GM18861 (cell line): Measurements from ENCODE around the gene SLC8A2.

ENCODE experiments used
- ATAC-seq: cut with Tn5 transposase; IDR thresholded peaks from one replicate; pipeline ENCODE4 v1.9.1; 2021; ENCODE audit not compliant: unreplicated experiment

Gene SLC8A2

DNA sequence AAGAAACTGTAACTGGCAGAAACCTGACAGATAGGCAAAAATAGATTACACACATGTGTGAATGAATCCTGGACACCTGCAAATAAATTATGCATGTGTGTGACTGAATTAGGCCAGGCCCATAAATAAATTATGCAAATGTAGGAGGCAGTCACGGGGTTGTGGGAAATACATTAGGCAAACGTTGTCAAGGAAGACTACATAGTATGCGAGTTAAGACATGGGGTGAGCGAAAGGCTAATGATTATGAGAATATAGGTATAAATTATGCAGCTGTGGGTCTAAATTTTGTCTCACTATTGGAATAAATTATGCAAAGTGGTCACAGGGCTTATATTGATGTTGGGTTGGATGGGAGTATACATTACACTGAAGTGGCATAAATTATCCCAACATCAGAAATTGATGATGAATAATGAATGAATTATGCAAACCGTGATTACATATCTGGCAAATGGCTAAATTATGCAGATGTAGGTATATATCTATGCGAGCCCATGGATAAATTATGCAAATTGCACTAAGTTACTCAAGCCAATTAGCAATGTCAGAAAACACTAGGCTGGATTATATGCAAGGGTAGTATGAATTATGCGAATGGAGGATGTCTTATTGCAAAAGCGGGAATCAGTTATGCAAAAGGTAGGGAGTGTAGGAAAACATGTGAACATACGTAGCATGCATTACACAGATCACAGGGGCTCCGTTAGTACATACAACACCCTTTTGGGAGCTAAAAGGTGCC is 6.8 kb downstream of the SLC8A2 start:
- no peak for ATAC-seq

DNA sequence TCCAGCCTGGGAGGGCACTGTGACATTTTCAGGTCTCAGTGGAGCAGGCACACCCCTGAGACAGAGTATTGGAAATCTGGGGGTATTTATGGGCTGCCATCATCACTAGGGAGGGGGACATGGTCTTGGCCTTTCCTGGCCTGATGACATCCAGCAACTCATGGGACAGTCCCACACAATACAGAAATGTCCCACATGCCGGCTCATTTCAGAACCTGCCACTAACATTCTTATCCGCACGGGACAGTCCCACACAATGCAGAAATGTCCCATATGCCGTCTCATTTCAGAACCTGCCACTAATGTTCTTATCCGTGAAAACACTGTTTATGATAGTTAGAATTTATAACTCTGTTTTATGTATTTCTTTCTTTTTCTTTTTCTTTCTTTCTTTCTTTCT is 9.8 kb downstream of the SLC8A2 start:
- no peak for ATAC-seq

DNA sequence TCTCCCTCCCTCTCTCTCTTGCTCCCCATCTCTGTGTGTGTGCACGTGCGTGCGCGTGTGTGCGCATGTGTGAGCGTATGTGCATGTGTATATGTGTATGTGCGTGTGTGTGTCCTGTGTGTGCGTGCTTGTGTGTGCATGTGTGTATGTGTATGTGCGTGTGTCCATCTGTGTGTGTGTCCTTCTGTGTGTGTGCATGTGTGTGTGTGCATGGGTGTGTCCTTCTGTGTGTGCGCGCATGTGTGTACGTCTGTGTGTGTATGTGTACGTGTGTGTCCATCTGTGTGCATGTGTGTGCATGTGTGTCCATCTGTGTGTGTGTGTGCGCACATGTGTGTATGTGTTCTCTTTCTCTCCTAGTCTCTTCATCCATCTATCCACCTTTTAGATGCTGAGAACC is 12.2 kb downstream of the SLC8A2 start:
- ATAC-seq, result no peak

DNA sequence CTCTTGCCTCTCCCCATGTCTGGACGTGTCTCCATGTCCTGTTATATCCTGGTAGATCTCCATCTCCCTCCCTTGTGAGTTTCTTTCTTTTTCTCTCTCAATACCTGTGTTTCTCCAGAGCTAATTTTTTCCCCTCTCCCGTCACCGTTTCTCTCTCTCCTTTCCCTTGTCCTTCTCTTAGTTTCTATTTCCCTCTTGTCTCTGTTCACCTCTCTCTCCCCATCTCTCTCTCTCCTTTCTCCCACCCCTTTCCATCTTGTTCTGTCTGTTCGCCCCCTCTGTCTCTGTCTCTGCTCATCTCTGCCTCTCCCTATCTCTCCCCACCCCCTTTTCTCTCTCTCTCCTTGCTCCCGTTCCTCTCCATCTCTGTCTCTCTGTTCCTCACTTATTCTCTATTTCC is 13.0 kb downstream of the SLC8A2 start:
- no peak for ATAC-seq

DNA sequence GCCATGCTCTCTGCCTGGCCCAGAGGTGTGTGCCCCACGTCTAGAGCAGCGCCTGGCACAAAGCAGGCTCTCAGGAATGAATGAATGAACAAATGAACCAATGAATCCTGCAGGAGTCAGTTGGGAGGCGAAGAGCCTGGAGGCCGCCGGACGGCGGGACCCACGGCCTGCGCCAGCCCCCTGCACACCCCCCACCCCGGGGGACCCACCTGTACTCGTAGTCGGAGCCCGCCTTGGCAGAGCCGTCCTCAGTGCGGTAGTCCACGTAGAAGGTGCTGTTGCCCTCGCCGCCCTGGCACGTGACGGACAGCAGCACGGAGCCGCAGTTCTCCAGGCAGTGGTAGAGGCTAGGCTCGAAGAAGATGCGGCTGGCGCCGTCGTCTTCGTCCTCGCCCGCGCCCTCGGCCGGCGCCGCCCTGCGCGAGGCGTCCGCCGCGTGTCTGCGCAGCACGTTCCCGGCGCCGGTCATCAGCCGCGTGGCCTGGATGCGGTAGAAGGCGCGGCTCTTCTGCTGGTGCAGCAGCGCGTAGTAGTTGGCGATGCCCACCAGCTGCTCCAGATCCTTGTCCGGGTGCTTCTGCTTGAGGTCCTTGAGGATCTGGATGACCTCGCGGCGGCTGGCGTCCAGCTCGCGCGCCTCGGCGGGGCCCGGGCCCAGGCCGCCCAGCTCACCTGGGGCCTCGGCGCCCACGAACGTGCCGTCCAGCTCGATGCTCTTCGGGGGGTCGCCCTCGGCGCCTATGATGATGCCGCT is 14.8 kb downstream of the SLC8A2 start:
- ATAC-seq, result no peak

DNA sequence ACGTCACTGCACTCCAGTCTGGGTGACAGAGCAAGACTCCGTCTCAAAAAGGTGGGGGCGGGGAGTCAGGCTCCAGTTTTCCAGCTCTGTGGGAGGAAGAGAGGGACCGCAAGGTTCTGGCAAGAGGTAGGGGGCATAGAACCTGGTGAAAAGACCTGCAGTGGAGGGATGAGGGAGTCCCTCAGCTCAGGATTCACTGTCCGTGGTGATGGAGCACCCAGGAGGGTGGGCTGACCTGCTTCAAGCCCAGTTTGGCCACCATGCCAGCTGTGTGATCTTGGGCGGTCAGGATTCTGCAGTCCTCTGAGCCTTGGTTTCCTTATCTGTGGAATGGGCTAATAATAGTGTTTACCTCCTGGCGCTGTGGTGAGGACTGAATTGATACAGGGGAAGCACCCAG is 21.2 kb downstream of the SLC8A2 start:
- ATAC-seq, result no peak

DNA sequence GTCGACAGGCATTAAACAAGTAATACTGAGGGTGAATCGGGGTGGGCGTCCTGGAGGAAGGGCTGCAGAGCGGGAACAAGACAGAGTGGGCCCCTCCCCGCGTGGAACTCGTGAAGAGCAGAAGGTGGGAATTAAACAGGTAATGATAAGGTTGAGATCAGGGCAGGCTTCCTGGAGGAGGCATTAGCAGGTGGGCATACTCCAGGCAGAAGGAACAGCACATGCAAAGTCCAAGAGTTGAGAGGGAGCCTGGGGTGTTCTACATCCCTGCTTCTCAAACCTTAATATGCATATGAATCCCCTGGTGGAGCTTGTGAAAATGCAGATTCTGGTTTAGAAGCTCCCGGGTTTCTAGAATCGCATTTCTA is 23.3 kb downstream of the SLC8A2 start:
- no peak for ATAC-seq

DNA sequence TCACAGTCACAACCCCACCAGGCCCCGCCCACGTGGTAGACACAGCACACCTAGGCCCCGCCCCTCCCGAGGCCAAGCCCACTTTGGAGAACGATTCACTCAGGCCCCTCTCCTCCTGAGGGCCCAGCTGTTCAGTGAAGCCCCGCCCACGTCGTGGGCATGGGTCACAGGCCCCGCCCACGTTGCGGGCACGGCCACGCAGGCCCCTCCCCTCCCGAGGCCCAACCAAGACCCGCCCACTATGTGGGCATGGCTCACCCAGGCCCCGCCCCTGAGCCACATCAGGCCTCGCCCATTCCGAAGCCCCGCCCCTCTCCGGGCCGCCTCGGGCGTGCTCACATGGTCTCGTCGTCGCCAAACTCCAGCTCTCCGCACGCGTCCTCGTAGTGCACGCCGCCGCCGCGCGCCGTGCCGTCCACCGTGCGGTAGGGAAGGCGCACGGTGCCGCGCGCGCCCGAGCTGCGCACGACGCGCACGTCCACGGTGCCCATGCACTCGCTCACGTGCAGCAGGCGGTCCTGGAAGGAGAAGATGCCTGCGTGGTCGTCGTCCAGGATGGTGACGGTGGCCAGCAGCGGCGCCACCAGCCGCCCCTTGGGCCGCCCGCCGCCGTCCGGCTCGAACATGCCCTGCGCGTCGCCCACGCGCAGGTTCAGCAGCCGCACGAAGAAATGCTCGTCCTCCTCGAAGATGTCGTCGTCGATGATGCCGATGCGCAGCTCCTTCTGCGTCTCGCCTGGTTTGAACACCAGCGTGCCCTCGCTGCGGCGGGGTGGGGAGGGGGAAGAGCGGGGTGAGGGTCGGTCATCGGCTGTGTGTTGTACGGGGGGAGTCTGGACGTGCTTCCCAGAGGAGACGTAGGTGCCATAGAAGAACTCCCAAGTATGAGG is 24.0 kb downstream of the SLC8A2 start:
- ATAC-seq, result no peak

DNA sequence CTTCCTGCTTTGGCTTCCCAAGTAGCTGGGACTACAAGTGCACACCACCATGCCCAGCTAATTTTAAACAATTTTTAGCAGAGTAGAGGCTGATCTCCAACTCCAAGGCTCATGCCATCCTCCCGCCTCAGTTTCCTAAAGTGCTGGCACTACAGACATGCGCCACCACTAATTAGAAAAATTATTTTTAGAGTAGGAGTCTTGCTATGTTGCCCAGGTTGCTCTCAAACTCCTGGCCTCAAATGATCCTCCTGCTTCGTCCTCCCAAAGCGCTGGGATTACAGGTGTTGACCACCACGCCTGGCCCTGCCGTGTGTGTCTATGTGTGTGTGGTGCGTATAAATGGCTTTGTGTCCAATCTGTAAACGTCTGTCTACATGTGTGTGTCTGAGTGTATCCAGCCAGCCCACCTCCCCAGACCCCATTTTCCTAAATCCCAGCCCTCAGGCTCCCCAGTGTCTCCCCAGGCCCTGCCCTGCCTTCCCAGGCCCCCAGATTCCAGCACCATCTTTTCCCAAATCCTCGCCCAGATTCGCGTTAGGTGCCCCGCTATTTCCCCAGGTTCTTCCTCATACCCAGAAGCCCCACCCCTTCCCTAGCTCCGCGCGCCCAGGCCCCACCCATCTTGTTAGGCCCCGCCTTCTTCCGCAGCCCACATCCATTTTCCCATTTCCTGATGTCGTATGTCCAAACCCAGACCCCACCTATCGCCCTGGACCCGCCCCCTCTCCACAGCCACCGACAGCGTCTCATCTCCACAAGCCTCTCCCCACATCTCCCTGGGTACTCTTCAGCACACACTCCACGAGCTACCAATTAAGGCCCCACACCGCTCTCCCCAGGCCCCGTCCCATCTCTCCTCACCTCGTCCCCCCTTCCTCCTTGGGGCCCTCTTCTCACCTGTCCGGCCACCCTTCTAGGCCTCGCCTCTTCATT is 24.9 kb downstream of the SLC8A2 start:
- no peak for ATAC-seq

DNA sequence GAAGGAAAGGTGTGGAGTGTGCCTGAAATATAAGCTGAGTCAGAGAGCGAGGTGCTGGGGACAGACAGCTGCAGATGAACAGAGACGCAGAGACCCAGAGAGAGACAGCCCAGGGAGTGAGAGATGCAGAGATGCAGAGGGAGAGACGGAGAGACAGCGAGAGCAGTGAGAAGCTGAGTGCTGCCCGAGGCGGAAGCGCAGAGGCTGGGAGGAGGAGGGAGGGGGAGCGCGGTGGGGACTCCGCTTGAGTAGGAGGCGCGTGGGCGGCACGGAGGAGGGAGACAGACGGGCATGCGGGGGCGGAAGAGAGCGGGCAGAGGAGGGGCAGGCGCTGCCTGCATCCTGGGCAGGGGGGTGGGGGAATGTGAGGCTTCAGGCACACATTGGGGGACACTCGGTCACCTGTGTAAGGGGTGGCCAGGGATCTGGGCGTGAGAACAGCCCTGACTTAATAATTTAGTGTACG is 25.7 kb downstream of the SLC8A2 start:
- ATAC-seq, result no peak

DNA sequence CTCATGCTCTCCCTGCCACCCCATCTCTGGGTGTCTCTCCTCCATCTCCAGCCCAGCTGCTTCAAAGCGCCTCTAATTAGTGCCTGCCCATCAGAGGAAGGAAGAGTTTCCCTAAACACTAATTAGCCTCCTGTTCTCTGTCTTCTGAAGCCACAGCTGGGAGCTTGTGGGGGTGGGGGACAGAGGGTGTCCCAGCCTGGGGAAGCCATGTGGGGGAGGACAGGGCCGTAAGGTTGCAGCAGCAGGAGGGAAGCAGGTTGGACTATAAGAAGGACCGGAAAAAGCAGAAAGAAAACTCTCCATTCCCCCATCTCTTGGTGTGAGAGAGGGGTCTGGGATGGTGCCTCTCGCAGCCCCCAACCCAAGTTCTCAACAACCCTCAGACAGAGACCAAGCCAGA is 26.2 kb downstream of the SLC8A2 start:
- ATAC-seq, result no peak

DNA sequence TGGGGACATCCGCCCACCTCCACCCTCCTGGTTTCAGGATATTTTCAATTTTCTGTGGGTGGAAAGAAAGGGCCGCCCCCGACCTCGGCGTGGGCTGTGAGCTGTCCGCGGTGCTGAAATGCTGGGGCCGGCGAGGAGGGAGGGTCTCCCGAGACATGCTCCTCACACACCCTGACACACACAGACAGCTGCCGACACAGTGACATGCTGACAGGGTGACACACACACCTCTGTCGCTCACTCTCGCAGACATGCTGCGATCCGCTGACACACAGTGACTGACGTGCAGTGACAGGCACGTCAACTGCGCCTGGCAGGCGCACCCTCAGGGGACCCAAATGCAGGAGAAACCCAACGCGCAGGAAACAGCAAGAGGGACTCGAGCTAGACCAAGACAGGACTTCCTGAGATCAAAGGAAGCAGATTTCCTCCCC is 27.3 kb downstream of the SLC8A2 start:
- no peak for ATAC-seq

DNA sequence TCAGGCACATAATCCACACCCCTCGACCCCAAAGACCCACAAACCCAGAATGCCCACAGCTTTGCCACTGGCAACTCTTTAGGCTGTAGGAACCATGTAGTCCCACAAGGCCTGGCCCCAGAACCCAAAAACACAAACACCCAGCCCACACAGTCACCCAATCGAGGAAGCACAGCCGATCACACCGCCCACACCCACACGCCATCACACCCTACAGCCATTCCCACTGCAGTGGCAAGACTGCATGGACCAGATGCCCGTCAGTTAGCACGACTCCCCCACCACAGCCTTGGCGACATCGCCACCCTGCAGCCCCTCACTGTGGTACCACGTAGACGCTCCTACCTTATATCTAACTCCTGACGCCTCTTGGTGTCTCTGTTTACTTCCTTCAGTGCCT is 28.4 kb downstream of the SLC8A2 start:
- no peak for ATAC-seq

DNA sequence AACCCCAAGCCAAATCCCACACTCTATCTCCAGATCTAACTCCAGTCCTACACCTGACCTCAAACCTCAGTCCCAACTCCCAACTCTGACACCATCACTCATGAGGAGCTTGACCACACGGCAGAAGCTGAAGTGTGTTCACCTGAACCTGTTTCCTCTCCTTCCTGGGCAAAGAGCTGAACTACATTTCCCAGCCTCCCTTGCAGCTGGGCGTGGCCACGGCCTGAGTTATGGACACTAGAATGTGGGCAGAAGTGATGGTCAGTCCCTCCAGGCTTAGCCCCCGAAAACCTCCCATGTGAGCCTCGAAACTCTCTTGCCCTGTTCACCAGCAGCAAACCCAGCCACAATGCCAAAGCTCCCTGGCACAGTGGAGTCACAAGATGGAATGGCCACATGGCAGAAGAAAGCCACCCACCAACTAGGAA is 32.9 kb downstream of the SLC8A2 start:
- ATAC-seq, result no peak

DNA sequence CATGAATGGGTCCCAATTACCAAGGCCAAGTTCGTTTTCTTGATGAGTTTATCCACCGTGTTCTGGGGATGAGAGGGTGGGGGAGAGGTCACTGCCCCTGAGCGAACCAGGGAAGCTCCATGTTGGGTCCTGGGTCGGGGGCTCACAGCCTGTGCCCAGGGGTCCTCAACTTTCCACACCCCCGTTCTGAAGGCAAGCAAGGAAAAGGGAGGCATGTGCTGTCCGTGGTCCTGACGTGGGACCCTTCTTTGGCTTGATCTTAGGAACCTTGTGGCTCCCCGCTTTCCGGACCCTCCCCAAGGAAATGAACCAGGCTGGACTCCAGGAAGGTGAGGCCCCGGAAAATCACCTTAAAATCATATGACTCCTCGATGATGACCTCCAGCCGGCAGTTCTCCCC is 34.2 kb downstream of the SLC8A2 start:
- ATAC-seq, result no peak

DNA sequence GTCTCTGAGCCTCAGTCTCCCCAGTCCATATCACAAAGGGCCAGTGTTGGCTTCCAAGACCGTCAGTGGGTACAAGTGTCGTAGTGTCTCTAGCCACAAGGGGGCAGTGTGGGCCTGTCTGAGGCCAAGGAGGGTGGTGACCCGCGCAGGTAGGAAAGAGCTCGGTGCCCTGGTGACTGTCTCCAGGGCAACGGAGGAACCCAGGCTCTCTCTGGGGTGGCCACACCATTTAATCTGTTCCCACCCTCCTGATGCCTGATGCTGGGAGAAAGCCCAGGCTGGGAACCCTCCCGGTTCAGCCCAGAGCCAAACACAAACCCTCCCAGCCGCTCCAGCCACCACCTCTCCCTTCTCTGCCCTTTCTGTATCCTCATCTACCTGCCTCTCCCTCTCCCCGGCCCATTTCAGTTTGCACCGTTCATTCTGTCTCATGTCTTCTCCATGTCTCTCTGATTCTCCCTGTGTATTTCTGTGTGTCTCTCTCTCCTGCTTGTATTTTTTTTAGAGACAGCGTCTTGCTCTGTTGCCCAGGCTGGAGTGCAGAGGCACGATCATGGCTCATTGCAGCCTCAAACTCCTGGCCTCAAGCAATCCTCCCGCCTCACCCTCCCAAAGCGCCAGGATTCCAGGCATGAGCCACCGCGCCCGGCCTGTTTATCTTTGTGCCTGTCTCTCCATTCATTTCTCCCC is 34.8 kb downstream of the SLC8A2 start:
- no peak for ATAC-seq

DNA sequence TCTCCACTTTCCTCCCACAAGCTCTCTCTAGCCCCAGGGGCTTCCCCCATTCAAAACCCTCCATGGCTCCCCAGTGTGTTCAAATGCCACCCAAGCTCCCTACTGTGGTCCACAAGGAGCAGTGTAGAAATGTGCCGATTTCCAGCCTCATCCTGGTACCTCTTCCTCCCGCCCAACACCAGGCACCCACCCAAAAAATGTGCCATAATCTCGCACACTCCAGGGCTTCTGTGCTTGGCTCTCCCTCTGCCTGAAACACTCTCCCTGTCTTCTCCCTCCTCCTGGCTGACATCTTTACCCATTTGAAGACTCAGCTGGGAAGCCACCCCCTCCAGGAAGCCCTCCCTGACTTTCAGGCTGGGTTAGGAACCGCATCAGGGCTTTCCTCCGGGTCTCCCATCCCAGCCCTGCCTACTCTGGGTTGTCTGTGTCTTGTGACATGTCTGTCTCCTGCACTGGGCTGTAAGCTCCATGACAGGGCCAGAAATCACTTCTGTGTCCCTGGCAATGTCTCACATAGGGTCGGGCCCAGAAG is 35.7 kb downstream of the SLC8A2 start:
- ATAC-seq, result no peak

DNA sequence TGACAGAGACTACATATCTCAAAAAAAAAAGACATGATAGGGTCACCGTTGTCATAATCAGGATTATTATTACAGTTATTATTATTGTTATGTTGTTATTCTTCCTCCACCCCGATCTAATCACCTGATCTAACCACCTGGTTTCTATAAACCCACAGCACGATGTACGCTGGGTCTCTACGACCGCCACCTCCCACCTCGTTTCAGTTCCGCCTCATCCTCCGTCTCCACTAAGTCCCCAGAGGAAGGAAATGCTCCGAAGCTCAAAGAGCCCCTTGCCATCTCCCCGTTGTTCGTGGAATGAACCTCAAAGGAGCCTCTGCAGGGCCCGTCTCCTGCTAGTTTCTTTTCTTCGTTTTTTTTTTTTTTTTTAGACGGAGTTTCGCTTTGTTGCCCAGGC is 36.5 kb downstream of the SLC8A2 start:
- ATAC-seq, result no peak

DNA sequence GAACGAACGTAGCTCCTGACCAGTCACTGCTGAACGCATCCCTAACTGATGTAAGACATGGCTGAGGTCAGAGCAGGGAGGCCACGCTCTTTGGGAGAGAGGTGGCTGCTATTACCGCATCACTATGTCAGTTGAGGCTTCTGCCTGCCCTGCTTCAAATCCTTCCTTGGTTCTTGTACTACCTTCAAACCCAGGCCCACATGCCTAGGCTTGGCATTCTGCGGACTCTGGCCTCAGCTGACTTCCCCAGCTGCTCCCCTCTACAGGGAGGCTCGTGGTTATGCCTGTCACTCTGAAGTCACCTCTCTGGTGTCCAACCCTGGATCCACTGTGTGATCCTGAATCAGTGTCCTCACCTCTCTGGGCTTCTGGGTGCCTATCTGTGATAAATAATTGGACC is 37.6 kb downstream of the SLC8A2 start:
- ATAC-seq, result no peak

DNA sequence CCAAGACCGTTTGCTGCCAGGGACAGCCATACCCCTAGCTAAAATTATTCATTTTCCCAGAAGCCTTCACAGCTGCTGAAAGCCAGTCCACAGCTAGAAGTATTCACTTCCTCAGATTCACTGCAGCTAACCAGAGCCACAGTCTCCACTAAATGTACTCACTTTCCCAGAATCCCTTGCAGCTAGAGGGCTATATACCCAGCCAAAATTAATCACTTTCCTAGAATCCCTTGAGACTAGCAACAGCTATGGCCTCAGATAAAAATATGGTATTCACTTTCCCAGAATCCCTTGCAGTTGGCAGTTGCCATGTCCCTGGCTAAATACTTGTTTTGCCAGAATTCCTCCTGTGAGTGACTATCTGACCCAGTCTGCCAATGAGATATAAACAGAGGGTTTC is 38.6 kb downstream of the SLC8A2 start:
- ATAC-seq, result no peak
